NCI-H748 (cell line): ENCODE data around the gene MRPL47.
"Not testable (repeated sequence)": the region's sequence is repeated elsewhere in the genome, so short reads cannot be mapped to it uniquely, and the experiment has no call there.

Source experiments
- DNase-seq: peaks from one replicate; lab custom pipeline; 2025; ENCODE audit not compliant: unreplicated experiment; lab: John Stamatoyannopoulos, UW

MRPL47 gene

GRCh38 chr3:179604321-179605078 lies at the start of gene MRPL47, which contains the start of gene NDUFB5:
Gene MRPL47, minus strand, starts transcription at chr3:179604638. Its CDS starts 14 bp downstream, at chr3:179604624.
Gene NDUFB5, plus strand, starts transcription at chr3:179604794. Its CDS starts 22 bp downstream, at chr3:179604816.
- DNase-seq = peak; percentile 95

- DNase-seq = peak; percentile 84
These were observed 48.8 kb upstream of the MRPL47 start for GRCh38 chr3:179653096-179653797.

- DNase-seq = peak; percentile 81
These were observed 48.1 kb upstream of the MRPL47 start, which contains the start of gene USP13 for GRCh38 chr3:179652447-179653095. Gene USP13, plus strand, starts transcription at chr3:179653040. Its CDS starts 186 bp downstream, at chr3:179653226.

- peak; percentile 22 for DNase-seq
These were observed 47.4 kb upstream of the MRPL47 start for GRCh38 chr3:179651687-179652446.

GRCh38 chr3:179646177-179646576 lies 41.7 kb upstream of the MRPL47 start:
- DNase-seq = no peak

GRCh38 chr3:179643837-179644236 lies 39.4 kb upstream of the MRPL47 start:
- not testable (repeated sequence) for DNase-seq

- no peak for DNase-seq
These were observed 38.4 kb upstream of the MRPL47 start for GRCh38 chr3:179642871-179643270.

GRCh38 chr3:179640469-179640868 lies 36.0 kb upstream of the MRPL47 start:
- no peak for DNase-seq

GRCh38 chr3:179630753-179631451 lies 26.5 kb upstream of the MRPL47 start:
- no peak for DNase-seq

GRCh38 chr3:179624451-179624850 lies 20.0 kb upstream of the MRPL47 start:
- no peak for DNase-seq

GRCh38 chr3:179622023-179622422 lies 17.6 kb upstream of the MRPL47 start:
- DNase-seq = no peak

- DNase-seq = no peak
These were observed 11.2 kb upstream of the MRPL47 start for GRCh38 chr3:179615458-179616173.

GRCh38 chr3:179613807-179614206 lies 9.4 kb upstream of the MRPL47 start:
- no peak for DNase-seq

GRCh38 chr3:179610066-179610465 lies 5.6 kb upstream of the MRPL47 start:
- DNase-seq = no peak

- DNase-seq = no peak
These were observed 4.7 kb upstream of the MRPL47 start for GRCh38 chr3:179608931-179609720.

GRCh38 chr3:179606534-179607085 lies 2.2 kb upstream of the MRPL47 start:
- DNase-seq = no peak

GRCh38 chr3:179603831-179604230 lies 607 bp downstream of the MRPL47 start:
- no peak for DNase-seq

- DNase-seq = no peak
These were observed 1.1 kb downstream of the MRPL47 start for GRCh38 chr3:179603321-179603720.

GRCh38 chr3:179599531-179599930 lies 4.9 kb downstream of the MRPL47 start:
- DNase-seq = no peak
